GM12891 (cell line): ENCODE data around the gene DERL3.

Experiments used
- POLR2A ChIP-seq: IDR thresholded peaks from 2 replicates; pipeline ENCODE4 v1.6.1; 2011; ENCODE audit warnings: low read depth, low read length, control low read depth
- POLR2AphosphoS5 ChIP-seq: IDR thresholded peaks from 2 replicates; pipeline ENCODE4 v1.6.1; 2011; ENCODE audit warnings: low read depth, low read length, control low read depth

DNA sequence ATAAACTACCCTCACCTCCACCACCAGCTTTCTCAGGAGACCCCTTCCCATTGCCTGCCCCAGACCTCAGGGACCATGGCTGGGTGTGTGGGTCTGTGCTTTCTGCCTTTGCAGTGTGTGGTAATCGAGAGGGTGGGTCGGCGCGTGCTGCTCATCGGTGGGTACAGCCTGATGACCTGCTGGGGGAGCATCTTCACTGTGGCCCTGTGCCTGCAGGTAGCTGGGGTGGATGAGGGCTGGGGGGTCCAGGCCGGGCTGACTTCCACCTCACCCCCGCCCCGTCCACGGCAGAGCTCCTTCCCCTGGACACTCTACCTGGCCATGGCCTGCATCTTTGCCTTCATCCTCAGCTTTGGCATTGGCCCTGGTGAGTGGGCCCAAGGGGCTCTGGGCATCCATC is 44.9 kb upstream of the DERL3 start:
- TF ChIP-seq POLR2AphosphoS5 (no peak), POLR2A (no peak)
